OCI-LY3 (cell line): ENCODE measurements around the gene PRDM12.

Source experiments
- CTCF ChIP-seq: fragments of 200-600, 300-600 bp; sonication (generic); IDR thresholded peaks from 2 replicates; pipeline ENCODE4 v1.5.1; 2014; ENCODE audit warnings: antibody characterized with exemption, low read length, low read depth
- EZH2phosphoT487 ChIP-seq: fragments of 200-600 bp; shearing (Covaris generic); IDR thresholded peaks from 2 replicates; pipeline ENCODE4 v1.6.1; 2018; ENCODE audit warnings: antibody characterized with exemption, mixed run types, low read depth

GRCh38 chr9:130696139-130696650 is 31.8 kb downstream of the PRDM12 start:
- no peak for TF ChIP-seq EZH2phosphoT487
- no peak for TF ChIP-seq CTCF
